Activated CD8-positive, alpha-beta memory T cell treated with anti-CD3 and anti-CD28 coated beads, Interleukin-2, amount 50 U/mL, for 1 hour (primary cell): ENCODE measurements around the gene ACSS3.

Experiments
- DNase-seq: peaks from one replicate; pipeline ENCODE4 v3.0.0-alpha.2; 2020; ENCODE audit errors: extremely low read depth

Gene ACSS3

GRCh38 chr12:81295251-81295650 lies 217.4 kb downstream of the ACSS3 start:
- DNase-seq, result no peak

- no peak for DNase-seq
These were observed 218.9 kb downstream of the ACSS3 start for GRCh38 chr12:81296556-81297305.

GRCh38 chr12:81297601-81298000 lies 219.7 kb downstream of the ACSS3 start:
- DNase-seq, result no peak

- no peak for DNase-seq
These were observed 222.6 kb downstream of the ACSS3 start for GRCh38 chr12:81300454-81300853.

- no peak for DNase-seq
These were observed 226.1 kb downstream of the ACSS3 start for GRCh38 chr12:81303935-81304334.
